Measurements from ENCODE around the gene ANAPC2.

Gene ANAPC2

DNA sequence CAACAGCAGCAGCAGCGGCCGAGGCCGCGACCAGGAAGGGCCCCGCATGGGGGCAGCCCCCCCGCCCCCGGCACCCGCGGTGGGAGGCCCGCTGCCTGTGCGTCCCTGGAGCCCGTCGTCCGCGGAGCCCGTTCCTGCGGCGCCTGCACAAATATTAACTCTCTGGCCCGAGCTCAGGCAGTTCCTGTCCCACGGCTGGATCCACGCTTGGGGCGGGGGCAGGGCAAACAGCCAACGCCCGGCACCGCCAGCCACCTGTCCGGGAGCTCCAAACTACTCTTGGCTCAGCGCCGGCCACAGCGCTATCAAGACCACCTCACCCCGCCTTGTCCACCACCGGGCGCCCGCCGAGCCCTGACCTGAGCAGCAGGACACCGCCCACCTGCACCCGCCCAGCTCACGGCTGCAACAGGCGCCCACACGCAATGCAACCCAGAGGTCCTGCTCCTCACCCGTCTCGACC lies 18.4 kb downstream of the ANAPC2 start, which contains the start of gene LRRC26:
Gene LRRC26, minus strand, starts transcription at position 156 of the 463 bp plus-strand sequence. Its CDS starts 108 bp downstream, at position 48.
- in situ Hi-C loops (cut with HindIII; ENCODE audit: low sequenced_read_pairs), result no loop called here
- H3K4me3 ChIP-seq (ENCODE audit: low read depth, low read length), result no peak within 1 kb of the TSS
- TF ChIP-seq, protein P1, sequence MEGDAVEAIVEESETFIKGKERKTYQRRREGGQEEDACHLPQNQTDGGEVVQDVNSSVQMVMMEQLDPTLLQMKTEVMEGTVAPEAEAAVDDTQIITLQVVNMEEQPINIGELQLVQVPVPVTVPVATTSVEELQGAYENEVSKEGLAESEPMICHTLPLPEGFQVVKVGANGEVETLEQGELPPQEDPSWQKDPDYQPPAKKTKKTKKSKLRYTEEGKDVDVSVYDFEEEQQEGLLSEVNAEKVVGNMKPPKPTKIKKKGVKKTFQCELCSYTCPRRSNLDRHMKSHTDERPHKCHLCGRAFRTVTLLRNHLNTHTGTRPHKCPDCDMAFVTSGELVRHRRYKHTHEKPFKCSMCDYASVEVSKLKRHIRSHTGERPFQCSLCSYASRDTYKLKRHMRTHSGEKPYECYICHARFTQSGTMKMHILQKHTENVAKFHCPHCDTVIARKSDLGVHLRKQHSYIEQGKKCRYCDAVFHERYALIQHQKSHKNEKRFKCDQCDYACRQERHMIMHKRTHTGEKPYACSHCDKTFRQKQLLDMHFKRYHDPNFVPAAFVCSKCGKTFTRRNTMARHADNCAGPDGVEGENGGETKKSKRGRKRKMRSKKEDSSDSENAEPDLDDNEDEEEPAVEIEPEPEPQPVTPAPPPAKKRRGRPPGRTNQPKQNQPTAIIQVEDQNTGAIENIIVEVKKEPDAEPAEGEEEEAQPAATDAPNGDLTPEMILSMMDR (IDR thresholded peaks at IDR 0.05; ENCODE audit: low read depth, low read length, missing control alignments), result no peak
- no peak for DNase-seq (ENCODE audit: low read depth)

DNA sequence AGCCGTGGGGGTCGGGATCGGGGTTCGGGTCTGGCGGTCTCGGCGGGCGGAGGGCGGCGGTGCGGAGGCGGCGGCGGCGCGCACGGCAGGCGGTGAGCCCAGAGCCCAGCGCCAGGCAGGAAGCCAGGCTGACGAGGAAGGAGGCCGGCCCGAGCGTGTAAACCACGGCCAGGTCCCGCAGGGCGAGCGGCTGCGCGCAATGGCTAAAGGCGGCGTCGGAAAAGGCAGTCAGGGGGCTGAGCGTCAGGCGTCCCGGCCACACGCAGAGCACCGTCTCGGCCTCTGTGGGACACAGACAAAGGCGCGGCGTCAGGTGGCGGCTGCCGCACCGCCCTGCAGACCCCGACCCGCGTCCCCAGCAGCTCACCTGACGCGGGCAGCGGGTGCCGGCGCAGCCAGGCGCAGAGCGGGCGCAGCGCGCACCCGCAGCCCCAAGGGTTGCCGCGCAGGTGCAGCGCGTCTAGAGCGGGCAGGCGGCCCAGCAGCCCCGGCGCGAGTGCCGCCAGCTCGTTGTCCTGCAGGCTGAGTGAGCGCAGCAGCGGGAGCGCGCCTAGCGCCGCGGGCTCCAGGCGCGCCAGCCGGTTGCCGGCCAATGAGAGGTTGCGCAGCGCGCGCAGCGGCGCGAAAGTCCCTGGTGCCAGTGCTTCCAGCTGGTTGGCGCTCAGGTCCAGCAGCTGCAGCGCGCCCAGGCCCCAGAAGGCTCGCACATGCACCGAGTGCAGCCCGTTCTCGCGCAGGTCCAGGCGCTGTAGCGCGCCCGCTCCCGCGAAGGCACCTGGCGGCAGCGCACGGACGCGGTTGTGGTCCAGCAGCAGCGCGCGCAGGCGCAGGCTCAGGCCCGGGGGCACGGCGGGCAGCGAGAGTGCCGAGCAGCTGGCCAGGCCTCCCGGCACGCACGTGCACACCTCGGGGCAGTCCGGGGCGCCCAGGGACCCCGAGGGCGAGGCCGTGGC lies 19.2 kb downstream of the ANAPC2 start:
- in situ Hi-C loops (cut with HindIII; ENCODE audit: low sequenced_read_pairs), result no loop called here
- TF ChIP-seq, protein P1 (IDR thresholded peaks at IDR 0.05; ENCODE audit: low read depth, low read length, missing control alignments), result no peak
- no peak for DNase-seq (ENCODE audit: low read depth)
- no peak overlapping the region for H3K4me3 ChIP-seq (ENCODE audit: low read depth, low read length)

DNA sequence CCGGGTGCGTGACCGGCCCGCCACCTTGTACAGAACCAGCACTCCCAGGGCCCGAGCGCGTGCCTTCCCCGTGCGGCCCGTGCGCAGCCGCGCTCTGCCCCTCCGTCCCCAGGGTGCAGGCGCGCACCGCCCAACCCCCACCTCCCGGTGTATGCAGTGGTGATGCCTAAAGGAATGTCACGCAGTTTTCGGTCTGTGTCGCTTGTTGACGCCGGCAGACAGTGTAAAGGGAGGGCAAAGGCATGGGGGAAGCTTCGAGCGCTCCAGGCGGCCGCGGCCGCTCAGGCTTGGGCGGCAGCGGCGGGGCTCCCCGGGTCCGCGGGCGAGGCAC lies 19.8 kb downstream of the ANAPC2 start:
- no peak for DNase-seq (ENCODE audit: low read depth)
- TF ChIP-seq, protein P1 (IDR thresholded peaks at IDR 0.05; ENCODE audit: low read depth, low read length, missing control alignments), result no peak
- no peak overlapping the region for H3K4me3 ChIP-seq (ENCODE audit: low read depth, low read length)
- in situ Hi-C loops (cut with HindIII; ENCODE audit: low sequenced_read_pairs), result no loop called here

DNA sequence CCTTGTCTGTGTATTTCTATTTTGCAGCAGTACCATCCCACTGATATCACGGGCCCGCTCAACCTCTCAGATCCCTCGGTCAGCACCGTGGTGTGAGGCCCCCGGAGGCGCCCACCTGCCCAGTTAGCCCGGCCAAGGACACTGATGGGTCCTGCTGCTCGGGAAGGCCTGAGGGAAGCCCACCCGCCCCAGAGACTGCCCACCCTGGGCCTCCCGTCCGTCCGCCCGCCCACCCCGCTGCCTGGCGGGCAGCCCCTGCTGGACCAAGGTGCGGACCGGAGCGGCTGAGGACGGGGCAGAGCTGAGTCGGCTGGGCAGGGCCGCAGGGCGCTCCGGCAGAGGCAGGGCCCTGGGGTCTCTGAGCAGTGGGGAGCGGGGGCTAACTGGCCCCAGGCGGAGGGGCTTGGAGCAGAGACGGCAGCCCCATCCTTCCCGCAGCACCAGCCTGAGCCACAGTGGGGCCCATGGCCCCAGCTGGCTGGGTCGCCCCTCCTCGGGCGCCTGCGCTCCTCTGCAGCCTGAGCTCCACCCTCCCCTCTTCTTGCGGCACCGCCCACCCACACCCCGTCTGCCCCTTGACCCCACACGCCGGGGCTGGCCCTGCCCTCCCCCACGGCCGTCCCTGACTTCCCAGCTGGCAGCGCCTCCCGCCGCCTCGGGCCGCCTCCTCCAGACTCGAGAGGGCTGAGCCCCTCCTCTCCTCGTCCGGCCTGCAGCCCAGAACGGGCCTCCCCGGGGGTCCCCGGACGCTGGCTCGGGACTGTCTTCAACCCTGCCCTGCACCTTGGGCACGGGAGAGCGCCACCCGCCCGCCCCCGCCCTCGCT lies 20.4 kb downstream of the ANAPC2 start:
- TF ChIP-seq, protein P1 (IDR thresholded peaks at IDR 0.05; ENCODE audit: low read depth, low read length, missing control alignments), result no peak
- no peak for DNase-seq (ENCODE audit: low read depth)
- in situ Hi-C loops (cut with HindIII; ENCODE audit: low sequenced_read_pairs), result no loop called here
- no peak overlapping the region for H3K4me3 ChIP-seq (ENCODE audit: low read depth, low read length)

DNA sequence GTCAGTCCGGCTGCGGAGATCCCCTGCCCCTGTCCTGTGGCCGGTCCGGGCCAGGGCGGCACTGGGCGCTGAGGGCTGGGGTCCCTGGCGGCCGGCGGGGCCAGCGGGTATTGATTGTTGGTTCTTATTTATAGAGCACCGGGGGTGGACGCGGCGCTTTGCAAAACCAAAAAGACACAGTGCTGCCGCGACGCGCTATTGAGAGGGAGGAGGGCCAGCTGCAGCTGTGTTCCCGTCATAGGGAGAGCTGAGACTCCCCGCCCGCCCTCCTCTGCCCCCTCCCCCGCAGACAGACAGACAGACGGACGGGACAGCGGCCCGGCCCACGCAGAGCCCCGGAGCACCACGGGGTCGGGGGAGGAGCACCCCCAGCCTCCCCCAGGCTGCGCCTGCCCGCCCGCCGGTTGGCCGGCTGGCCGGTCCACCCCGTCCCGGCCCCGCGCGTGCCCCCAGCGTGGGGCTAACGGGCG lies 21.0 kb downstream of the ANAPC2 start:
- TF ChIP-seq, protein P1 (IDR thresholded peaks at IDR 0.05; ENCODE audit: low read depth, low read length, missing control alignments), result no peak
- in situ Hi-C loops (cut with HindIII; ENCODE audit: low sequenced_read_pairs), result no loop called here
- no peak overlapping the region for H3K4me3 ChIP-seq (ENCODE audit: low read depth, low read length)
- no peak for DNase-seq (ENCODE audit: low read depth)
